K562 (cell line): ENCODE measurements around the gene GLB1L3. TPM values are rescaled to one million over a fixed set of nuclear protein-coding genes. Genes with fewer than 3 reads are reported as not detected.

Source experiments
- ATAC-seq: fragments of 200-7000 bp; cut with Tn5 transposase; 3 replicates; pipeline ENCODE4 v1.9.1; 2020; ENCODE audit warnings: moderate library complexity
- BruUV-seq: library from RNA; stranded (reverse); fragments of 400-500 nt; replicated peaks from 2 replicates; lab custom pipeline; 2021; lab: Mats Ljungman, UMichigan
- CTCF ChIA-PET: fragments of 300-600 bp; formaldehyde crosslinking; extraction: SDS; loops from one replicate; lab custom pipeline; 2021; ENCODE audit warnings: low intra/inter-chr PET ratio; lab: Yijun Ruan, JAX
- POLR2A ChIA-PET: fragments of 300-600, 350-650 bp; sonication (Branson Sonifier 250); formaldehyde crosslinking; extraction: SDS; loops from one replicate; lab custom pipeline; 2021; ENCODE audit warnings: antibody characterized with exemption, inconsistent platforms; lab: Yijun Ruan, JAX
- DNase-seq, 4 experiments: peaks; one replicate each; pipeline versions ENCODE4 v3.0.0 to v3.0.0-alpha.2; 2011 to 2018; ENCODE audit warnings: low spot score in 3 of 4, mixed read lengths in 3 of 4; ENCODE audit errors: extremely low read depth in 1 of 4
- FAIRE-seq: peaks from 2 replicates; lab custom pipeline; 2011; peaks lifted over from hg19 to GRCh38; lab: Jason Lieb, UNC
- H2AFZ ChIP-seq: 2 replicates; pipeline ENCODE4 v1.6.0; 2011; ENCODE audit warnings: low read depth, low read length, control low read depth, inconsistent platforms
- H3K27ac ChIP-seq: fragments of 200-600 bp; 3 replicates; pipeline ENCODE4 v1.8.0; 2011; ENCODE audit warnings: low read depth, mild to moderate bottlenecking, control low read depth, inconsistent platforms, low read length, moderate library complexity, mixed read lengths; ENCODE audit errors: extremely low read depth
- H3K27me3 ChIP-seq, 2 experiments: fragments of 300-600 bp in 1 of 2; 2 replicates in 1 of 2; 3 replicates in 1 of 2; pipeline versions ENCODE4 v1.6.0 to v1.8.0; 2011; ENCODE audit warnings: inconsistent platforms in 2 of 2, low read length in 2 of 2, mild to moderate bottlenecking in 1 of 2, mixed read lengths in 1 of 2, moderate library complexity in 1 of 2; ENCODE audit not compliant: control insufficient read depth in 2 of 2, insufficient read depth in 2 of 2
- H3K36me3 ChIP-seq: fragments of 300-600 bp; 3 replicates; pipeline ENCODE4 v1.8.0; 2011; ENCODE audit warnings: mild to moderate bottlenecking, low read length, inconsistent platforms; ENCODE audit not compliant: control insufficient read depth, insufficient read depth
- H3K4me1 ChIP-seq, 2 experiments: fragments of 200-600 bp in 1 of 2; replicated peaks in 1 of 2; 2 replicates in 1 of 2; 3 replicates in 1 of 2; pipeline versions ENCODE4 v1.5.1 to v1.8.0; 2011; ENCODE audit warnings: inconsistent platforms in 2 of 2, low read length in 2 of 2, mild to moderate bottlenecking in 1 of 2, mixed read lengths in 1 of 2, moderate library complexity in 1 of 2; ENCODE audit not compliant: control insufficient read depth in 2 of 2, insufficient read depth in 2 of 2
- H3K4me2 ChIP-seq: 2 replicates; pipeline ENCODE4 v1.6.1; 2011; ENCODE audit warnings: low read length, control low read depth, inconsistent platforms, mixed read lengths; ENCODE audit not compliant: insufficient read depth
- H3K4me3 ChIP-seq: fragments of 200-600 bp; sonication (generic), shearing (Covaris generic); 2 replicates; pipeline ENCODE4 v1.5.1; 2016; ENCODE audit warnings: control low read depth, inconsistent platforms
- H3K79me2 ChIP-seq: fragments of 200-600 bp; 3 replicates; pipeline ENCODE4 v1.8.0; 2011; ENCODE audit warnings: low read length, inconsistent platforms; ENCODE audit not compliant: control insufficient read depth, insufficient read depth
- H3K9ac ChIP-seq, 2 experiments: 2 replicates each; pipeline versions ENCODE4 v1.6.0 to v1.6.1; 2011; ENCODE audit warnings: low read depth in 2 of 2, low read length in 2 of 2, control low read depth in 1 of 2, inconsistent platforms in 1 of 2, mild to moderate bottlenecking in 1 of 2, mixed read lengths in 1 of 2; ENCODE audit not compliant: insufficient read depth in 1 of 2
- H3K9me1 ChIP-seq: one replicate; pipeline ENCODE4 v1.6.0; 2011; ENCODE audit warnings: inconsistent platforms, mild to moderate bottlenecking, low read length, moderate library complexity; ENCODE audit not compliant: control insufficient read depth, insufficient read depth
- H3K9me3 ChIP-seq: replicated peaks from 2 replicates; pipeline ENCODE4 v1.5.1; 2011; ENCODE audit warnings: low read depth, low read length, inconsistent platforms; ENCODE audit not compliant: control insufficient read depth, insufficient read depth
- H4K20me1 ChIP-seq: replicated peaks from 2 replicates; pipeline ENCODE4 v1.6.1; 2011; ENCODE audit warnings: low read length, inconsistent platforms, mixed read lengths; ENCODE audit not compliant: control insufficient read depth, insufficient read depth
- ESRRB ChIP-seq: fragments of 250-450 bp; sonication (Bioruptor Pico); IDR thresholded peaks from 2 replicates; pipeline ENCODE4 v1.5.0; 2020; ENCODE audit warnings: mild to moderate bottlenecking, moderate library complexity, borderline replicate concordance
- GABPA ChIP-seq: fragments of 200-800 bp; sonication (Bioruptor generic); conservative IDR thresholded peaks from 2 replicates; pipeline ENCODE4 v1.6.1; 2016; ENCODE audit warnings: low read depth, missing genetic modification characterization, missing compliant biosample characterization
- RCOR1 ChIP-seq, 2 experiments: IDR thresholded peaks; 2 replicates each; pipeline ENCODE4 v1.6.1; 2012; ENCODE audit warnings: low read depth in 2 of 2, low read length in 2 of 2, borderline replicate concordance in 1 of 2, improper control_type of control experiment in 1 of 2
- SUPT5H ChIP-seq: fragments of 450-650 bp; IDR thresholded peaks from 2 replicates; pipeline ENCODE4 v1.6.1; 2016
- ZNF146 ChIP-seq: IDR thresholded peaks from one replicate; pipeline ENCODE4 v1.6.1; 2018; ENCODE audit warnings: missing compliant biosample characterization; ENCODE audit not compliant: unreplicated experiment
- ZNF785 ChIP-seq: fragments of 250-450 bp; sonication (Bioruptor Pico); IDR thresholded peaks from 2 replicates; pipeline ENCODE4 v1.4.0; 2020; ENCODE audit warnings: mild to moderate bottlenecking
- ZNF79 ChIP-seq: fragments of 250-450 bp; sonication (Bioruptor Pico); IDR thresholded peaks from 2 replicates; pipeline ENCODE4 v1.4.0; 2020; ENCODE audit warnings: low read depth, mild to moderate bottlenecking, moderate library complexity
- WGBS: fragments of 100-300 bp; shearing (Covaris generic); methylation state at CpG from one replicate; pipeline ENCODE4 v1.1.6; 2016; ENCODE audit warnings: low coverage, mixed read lengths; ENCODE audit not compliant: insufficient coverage; ENCODE audit errors: missing lambda C conversion rate; 5-methylcytosine and 5-hydroxymethylcytosine counted together
- in situ Hi-C: fragments of 300-500 bp; cut with MboI; formaldehyde crosslinking; loops from 4 replicates; pipeline ENCODE4 v1.15.0; 2018; ENCODE audit warnings: inconsistent platforms, mixed read lengths
- intact Hi-C: fragments of 100-400 bp; cut with micrococcal nuclease; formaldehyde crosslinking; loops from 2 replicates; pipeline ENCODE4 v1.14.2; 2022
- polyA plus RNA-seq, 8 experiments: library from polyadenylated mRNA; depleted of rRNA in 4 of 8; stranded (reverse) in 5 of 8; unstranded in 3 of 8; fragments of >200 nt; fragmentation: Nextera tagmentation in 2 of 8; fragmentation: Illumina TruSeq in 1 of 8; extraction: Ambion mirVana in 2 of 8; extraction: Trizol in 1 of 8; gene quantifications; 2 replicates each; pipeline versions ENCODE4 v1.2.1 to v1.2.3, GENCODE V29; 2011 to 2014; ENCODE audit warnings: inconsistent platforms in 1 of 8, missing spikeins in 1 of 8
- total RNA-seq, 7 experiments: library from RNA; depleted of rRNA in 6 of 7; stranded (reverse); fragments of >200 nt in 6 of 7; fragmentation: Illumina TruSeq in 2 of 7; extraction: Trizol in 2 of 7; gene quantifications; 2 replicates each; pipeline versions ENCODE4 v1.2.1 to v1.2.3, GENCODE V29; 2011 to 2021; ENCODE audit warnings: low replicate concordance in 1 of 7

The GLB1L3 gene
- total and polyA plus RNA-seq, 9 of the 15 experiments (the other 6 are each of a cell fraction or from before 2014, with no cell fraction given), result 0.18 to 3.3 (median 0.49) TPM

- TF ChIP-seq ZNF785 (no peak), SUPT5H (no peak), ZNF146 (CRISPR knock-in tag) (no peak)
Observed at GRCh38 chr11:134226806-134227325, 49.3 kb upstream of the GLB1L3 start (continued).

GRCh38 chr11:134228625-134229024, 47.6 kb upstream of the GLB1L3 start:
- H3K79me2 ChIP-seq, result peaks cover 88% of the 10 kb centered on the region
- in situ Hi-C loops, result no loop called here
- no peak overlapping the region for H3K27ac ChIP-seq
- H2AFZ ChIP-seq, result no peak overlapping the region
- TF ChIP-seq GABPA, result no peak
- no peak for TF ChIP-seq ZNF79 (CRISPR knock-in tag)
- no peak for TF ChIP-seq RCOR1 (IDR thresholded peaks at IDR 0.05; ENCODE audit: borderline replicate concordance in 1 of 2, low read depth in 2 of 2, low read length in 2 of 2)
- no peak for TF ChIP-seq ESRRB (CRISPR knock-in tag)
- FAIRE-seq (no peak), DNase-seq (no peak), ATAC-seq (no peak)
- ChIA-PET CTCF (no interaction called here), POLR2A (interaction anchor here (0.6 to 1.2 kb wide), 2 partner anchors 25 to 126 kb away, joined by 4 read pairs; partner anchors contain the start of gene ACAD8)
- peaks cover 30% of the 10 kb centered on the region; the same call in 2 of the 3 replicates for H3K36me3 ChIP-seq
- no peak overlapping the region for H3K4me3 ChIP-seq
- no peak overlapping the region for H3K4me2 ChIP-seq
- no peaks in the 10 kb centered on the region for H3K9me3 ChIP-seq
- peaks cover 5% of the 10 kb centered on the region for H3K9me1 ChIP-seq
- H3K9ac ChIP-seq, result no peak overlapping the region
- H3K4me1 ChIP-seq, result peaks cover 29 to 47% of the 10 kb centered on the region in 2 experiments; a peak in 4 of 5 replicates
- no peaks in the 10 kb centered on the region for H3K27me3 ChIP-seq
- WGBS, result 75% methylated on average over 6 of the region's 6 CpGs
- no TSS peak for BruUV-seq
- intact Hi-C loops, result no loop called here
- H4K20me1 ChIP-seq, result peaks cover 3% of the 10 kb centered on the region; the same call in 1 of the 2 replicates
